Measurements from ENCODE around the gene IGLL5.

The IGLL5 gene

DNA sequence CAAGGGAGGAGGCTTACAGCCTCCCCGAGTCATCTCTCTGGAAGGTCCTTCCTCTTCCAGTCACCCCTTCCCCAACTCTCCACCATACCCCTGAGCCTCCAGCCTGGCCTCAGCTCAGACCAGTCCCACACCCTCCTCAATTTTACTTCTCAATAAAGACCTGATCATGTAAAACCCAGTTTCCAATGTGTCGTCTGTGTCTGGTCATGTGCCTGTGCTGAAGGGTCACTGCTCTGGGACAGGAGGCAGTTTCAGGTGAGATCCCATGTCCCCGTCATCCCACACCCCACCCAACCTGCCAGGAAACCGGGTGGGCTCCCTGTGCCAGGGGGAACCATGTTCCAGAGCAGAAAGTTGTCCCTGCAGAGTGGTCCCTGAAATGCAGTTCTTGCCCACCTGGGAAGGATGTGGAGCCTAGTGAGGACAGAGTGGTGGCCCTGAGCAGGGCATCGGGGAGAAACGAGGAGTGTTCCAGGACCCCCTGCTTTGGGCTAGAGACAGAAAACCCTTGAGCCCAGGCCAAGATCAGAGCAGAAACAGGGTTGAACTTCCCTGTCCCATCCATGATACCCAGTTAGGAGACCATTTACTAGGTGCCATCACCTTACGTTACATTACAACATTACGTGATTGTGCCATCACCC is 19.4 kb downstream of the IGLL5 start:
- H3K4me3 ChIP-seq (ENCODE audit: low read length) = no peak overlapping the region
- no peak for TF ChIP-seq ZNF274 (IDR thresholded peaks at IDR 0.05; ENCODE audit: low read depth, low read length)

DNA sequence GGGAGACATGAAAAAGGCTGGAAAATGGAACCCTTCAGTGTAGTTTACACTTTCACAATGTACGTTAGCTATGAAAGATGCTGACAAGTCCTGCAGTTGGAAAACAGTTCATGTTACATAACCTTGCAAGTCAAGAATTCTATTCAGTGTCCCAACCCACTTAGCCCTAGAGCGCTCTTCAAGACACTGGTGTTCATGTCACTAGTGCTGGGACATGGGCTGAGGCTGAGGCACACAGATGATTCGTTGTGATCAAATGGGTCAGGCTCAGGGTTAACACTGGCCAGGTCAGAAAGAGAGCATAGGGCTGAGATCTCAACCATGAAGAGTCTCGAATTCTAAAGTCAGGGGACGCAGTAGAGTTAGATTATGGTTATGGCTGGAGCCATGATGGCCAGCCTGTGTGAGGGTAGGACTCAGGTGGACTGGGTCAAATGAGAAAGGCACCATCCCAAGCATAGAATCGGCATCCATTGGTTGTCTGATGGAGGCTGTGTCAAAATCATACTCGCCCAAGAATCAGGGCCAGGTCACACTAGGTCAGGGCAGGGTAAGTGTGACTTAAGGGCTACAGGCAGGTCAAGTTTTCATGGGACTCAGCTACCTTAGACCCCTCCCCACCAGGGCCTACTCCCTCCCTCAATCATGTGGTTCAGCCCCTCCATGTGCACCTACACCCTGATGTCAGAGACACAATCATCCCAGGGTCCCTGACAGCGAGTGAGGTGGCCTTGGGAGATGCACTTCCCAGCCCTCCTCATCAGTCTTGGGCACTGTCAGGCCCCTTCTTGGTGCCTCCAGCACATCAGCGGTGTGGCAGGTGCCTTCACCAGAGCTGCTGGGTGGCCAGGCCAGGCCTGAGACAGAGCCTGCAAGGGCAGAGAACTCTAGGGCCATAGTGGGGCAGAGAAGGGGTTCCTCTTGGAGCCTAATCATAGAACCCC is 20.2 kb downstream of the IGLL5 start:
- TF ChIP-seq ZNF274 (IDR thresholded peaks at IDR 0.05; ENCODE audit: low read depth, low read length) = no peak
- H3K4me3 ChIP-seq (ENCODE audit: low read length) = no peak overlapping the region

DNA sequence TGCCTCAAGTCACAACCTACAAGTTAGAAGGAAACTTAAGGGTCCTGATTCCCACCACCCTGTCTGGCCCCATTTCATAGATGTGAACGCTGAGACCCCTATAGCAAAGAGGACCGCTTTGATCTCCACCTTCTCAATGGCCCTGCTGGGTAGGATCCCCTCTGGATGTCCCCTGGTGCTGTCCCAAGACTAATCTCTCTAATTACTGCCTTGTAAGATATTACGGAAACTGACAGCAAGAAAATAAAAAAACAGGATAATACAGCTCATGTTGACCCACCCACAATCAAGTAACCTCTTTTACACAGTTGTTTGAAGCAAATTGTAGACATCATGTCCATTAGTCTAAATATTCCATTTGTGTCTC is 20.9 kb downstream of the IGLL5 start:
- no peak for TF ChIP-seq ZNF274 (IDR thresholded peaks at IDR 0.05; ENCODE audit: low read depth, low read length)
- H3K4me3 ChIP-seq (ENCODE audit: low read length) = no peak overlapping the region

DNA sequence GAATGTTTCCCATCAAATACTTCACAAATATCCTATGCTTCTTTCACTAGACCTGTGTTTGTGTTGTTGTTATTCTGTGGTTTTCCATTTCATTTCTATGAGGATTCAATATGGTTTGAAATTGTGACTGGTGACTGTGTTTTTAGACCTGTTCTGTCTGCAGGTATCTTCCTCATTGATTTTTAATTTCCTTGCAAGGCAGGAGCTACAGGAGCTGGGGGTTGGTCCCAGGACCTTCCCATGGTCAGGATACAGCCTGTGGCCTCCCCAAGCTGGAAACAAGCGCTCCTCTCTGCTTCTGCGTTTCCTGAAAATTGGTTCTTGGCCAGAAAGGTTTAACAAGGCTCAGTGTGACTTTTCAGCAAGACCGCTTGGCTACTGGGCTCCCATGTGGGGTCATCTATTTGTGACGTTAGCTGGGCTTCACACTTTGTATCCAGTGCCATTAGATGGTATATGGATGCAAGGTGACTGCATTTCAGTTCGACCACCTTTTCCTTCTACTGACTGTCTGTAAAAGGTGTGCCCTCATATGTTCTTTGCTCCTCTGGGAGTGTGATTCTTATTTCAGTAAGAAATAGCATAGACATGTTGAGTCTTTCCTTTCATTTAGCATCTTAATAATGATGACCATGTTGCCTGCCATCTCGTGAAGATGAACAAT is 21.5 kb downstream of the IGLL5 start:
- no peak overlapping the region for H3K4me3 ChIP-seq (ENCODE audit: low read length)
- no peak for TF ChIP-seq ZNF274 (IDR thresholded peaks at IDR 0.05; ENCODE audit: low read depth, low read length)

DNA sequence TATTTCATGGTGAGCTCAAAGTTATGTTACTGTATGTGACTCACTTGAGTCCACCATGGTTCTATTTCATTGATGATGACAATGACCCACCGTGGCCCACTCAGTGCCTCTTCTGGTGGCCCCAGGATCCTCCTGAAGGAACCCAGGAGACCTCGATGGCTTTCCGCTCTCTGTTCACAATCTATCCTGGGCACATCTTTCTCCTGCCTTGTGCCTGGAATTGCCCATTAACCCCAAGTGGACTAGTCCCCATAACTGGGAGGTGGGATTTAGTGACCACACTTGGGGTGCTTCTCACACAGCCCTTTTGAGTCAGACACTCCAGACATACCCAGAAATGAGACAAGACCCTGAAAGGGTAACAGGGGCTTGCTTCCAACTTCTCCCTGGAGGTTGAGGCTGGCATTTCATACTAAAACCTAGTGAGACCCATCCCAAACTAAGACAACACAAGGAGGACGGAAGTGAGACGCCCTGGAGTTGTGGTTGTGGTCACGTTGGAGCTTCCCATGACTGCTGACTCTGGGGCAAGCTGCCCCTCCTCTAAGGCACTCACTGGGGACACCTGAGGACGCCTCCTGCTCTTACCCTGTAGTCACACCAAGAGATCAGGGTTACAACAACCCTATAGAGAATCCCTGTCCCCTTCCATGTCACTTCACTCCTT is 22.1 kb downstream of the IGLL5 start:
- H3K4me3 ChIP-seq (ENCODE audit: low read length) = no peak overlapping the region
- TF ChIP-seq ZNF274 (IDR thresholded peaks at IDR 0.05; ENCODE audit: low read depth, low read length) = no peak

DNA sequence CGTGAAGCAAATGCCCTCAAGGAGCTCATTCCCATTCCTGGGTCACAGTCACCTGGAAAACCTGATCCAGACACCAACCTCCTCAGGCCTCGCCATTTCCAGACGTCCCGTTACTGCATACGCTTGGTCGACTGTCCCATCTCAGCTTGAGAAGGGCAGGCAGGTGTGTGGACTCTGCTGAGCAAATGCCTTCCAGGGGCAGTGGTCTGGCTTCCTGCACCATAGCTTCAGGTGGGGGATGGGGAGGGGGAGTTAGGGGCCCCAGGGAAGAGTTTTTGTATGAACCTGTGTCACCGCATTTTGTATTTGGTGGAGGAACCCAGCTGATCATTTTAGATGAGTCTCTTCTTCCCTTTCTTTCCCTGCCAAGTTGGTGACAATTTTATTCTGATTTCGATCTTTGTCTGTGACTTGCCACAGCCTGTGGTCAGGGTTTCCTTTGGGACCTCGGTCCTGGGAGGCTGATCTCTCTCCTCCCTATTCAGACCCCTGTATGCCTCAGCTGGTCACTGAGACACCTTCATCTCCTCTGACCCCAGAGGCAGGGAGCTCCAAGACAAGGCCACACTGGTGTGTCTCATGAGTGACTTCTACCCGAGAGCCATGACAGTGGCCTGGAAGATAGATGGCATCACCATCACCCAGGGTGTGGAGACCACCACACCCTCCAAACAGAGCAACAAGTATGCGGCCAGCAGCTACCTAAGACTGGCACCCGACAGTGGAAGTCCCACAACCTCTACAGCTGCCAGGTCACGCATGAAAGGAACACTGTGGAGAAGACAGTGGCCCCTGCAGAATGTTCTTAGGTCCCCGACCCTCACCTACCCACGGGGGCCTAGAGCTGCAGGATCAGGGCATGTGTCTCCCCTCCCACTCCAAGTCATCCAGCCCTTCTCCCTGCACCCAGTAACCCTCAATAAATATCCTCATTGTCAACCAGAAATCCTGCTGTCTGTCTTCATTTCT is 22.9 kb downstream of the IGLL5 start:
- H3K4me3 ChIP-seq (ENCODE audit: low read length) = no peak overlapping the region
- no peak for TF ChIP-seq ZNF274 (IDR thresholded peaks at IDR 0.05; ENCODE audit: low read depth, low read length)

DNA sequence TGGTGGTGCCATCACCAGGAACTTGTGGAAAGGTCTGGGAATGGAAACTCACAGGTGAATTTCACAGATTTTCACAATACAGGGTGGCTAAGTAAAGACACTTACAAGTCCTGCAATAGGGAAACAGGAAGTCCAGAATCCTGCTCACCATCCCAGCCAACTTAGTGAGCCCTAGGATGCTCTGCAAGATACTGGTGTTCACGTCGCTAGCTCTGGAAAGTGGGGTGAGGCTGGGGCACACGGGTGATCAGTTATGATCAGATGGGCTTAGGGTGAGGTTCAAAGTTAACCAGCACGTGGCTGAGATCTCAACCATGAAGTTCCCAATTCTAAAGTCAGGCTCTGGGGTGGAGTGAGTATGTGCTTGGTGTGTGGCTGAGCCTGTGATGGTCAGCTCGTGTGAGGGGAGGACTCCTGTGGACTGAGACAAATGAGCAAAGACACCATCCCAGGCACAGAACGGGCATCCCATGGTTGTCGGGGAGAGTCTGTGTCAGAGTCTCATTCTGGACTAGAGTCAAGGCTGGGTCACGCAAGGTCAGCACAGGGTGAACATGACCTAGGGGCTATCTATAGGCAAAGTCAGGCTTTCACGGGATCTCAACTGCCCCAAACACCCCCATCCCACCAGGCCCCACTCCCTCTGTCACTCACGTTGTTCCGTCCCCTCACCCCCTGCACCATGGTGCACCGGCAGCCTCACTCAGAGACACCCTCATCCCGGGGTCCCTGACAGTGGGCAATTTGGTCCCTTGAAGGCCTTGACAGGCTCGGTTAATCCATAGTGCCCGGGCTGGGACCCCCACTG is 23.9 kb downstream of the IGLL5 start:
- no peak for TF ChIP-seq ZNF274 (IDR thresholded peaks at IDR 0.05; ENCODE audit: low read depth, low read length)
- H3K4me3 ChIP-seq (ENCODE audit: low read length) = no peak overlapping the region

DNA sequence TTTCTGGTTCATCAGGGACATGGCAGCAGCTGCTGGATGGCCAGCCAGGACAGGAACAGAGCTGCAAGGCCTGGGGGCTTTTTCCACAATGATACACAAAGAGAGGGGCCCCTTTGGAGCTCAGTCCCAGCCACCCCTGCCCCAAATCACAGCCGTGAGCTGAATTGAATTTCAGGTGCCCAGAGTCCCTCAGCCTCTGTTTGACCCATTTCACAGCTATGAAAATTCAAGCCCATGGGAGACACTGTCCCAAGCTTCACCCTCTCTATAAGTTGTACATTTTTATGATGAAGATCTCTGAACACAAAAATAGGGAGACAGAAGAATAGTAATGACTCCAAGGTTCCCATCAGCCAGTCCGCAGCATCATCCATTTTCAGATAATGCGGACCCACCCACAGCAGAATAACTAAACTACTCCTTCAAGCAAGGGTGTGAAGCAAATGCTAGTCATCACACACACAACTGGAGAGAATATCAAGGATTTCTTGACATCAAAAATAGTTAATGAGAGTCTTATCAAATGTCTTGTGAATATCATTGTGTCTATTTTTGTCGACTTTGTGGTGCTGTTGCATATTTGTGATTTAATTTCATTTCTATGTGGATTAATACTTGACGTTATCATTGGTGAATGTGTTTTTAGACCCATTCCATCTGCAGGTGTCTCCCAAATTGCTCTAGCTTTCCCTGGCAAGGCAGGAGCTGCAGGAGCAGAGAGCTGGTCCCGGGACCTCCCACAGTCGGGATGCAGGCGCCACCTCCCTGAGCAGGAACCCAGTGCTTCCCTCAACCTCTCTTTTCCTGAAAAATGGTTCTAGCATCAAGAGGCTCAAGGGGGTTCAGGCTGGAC is 24.7 kb downstream of the IGLL5 start:
- no peak for TF ChIP-seq ZNF274 (IDR thresholded peaks at IDR 0.05; ENCODE audit: low read depth, low read length)
- no peak overlapping the region for H3K4me3 ChIP-seq (ENCODE audit: low read length)

DNA sequence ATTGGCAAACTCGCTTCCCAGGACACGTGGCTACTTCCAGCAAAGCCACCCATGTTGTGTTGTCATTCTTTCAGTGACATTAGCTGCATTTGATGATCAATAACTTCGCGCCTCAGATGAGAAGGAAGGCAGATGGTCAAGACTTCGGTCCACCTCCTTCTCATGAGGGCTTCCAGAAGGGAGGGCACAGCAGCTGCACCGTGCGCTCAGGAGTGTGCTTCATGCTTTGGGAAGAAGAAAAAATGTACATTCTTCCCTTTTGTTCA is 25.3 kb downstream of the IGLL5 start:
- no peak for TF ChIP-seq ZNF274 (IDR thresholded peaks at IDR 0.05; ENCODE audit: low read depth, low read length)
- no peak overlapping the region for H3K4me3 ChIP-seq (ENCODE audit: low read length)

DNA sequence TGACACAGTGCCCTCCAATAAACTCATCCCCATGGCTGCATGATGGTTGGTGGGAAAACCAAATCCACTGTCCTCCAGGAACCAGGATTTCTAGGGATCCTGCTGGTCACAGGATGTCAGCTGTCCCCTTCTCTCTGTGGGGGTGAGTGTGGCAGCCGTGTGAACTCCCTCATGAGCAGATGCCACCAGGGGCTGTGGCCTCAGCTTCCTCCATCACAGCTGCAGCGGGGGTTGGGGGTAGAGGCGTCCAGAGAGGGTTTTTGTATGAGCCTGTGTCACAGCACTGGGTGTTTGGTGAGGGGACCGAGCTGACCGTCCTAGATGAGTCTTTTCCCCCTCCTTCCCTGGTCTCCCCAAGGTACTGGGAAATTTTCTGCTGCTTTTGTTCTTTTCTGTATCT is 26.4 kb downstream of the IGLL5 start:
- no peak overlapping the region for H3K4me3 ChIP-seq (ENCODE audit: low read length)
- no peak for TF ChIP-seq ZNF274 (IDR thresholded peaks at IDR 0.05; ENCODE audit: low read depth, low read length)

DNA sequence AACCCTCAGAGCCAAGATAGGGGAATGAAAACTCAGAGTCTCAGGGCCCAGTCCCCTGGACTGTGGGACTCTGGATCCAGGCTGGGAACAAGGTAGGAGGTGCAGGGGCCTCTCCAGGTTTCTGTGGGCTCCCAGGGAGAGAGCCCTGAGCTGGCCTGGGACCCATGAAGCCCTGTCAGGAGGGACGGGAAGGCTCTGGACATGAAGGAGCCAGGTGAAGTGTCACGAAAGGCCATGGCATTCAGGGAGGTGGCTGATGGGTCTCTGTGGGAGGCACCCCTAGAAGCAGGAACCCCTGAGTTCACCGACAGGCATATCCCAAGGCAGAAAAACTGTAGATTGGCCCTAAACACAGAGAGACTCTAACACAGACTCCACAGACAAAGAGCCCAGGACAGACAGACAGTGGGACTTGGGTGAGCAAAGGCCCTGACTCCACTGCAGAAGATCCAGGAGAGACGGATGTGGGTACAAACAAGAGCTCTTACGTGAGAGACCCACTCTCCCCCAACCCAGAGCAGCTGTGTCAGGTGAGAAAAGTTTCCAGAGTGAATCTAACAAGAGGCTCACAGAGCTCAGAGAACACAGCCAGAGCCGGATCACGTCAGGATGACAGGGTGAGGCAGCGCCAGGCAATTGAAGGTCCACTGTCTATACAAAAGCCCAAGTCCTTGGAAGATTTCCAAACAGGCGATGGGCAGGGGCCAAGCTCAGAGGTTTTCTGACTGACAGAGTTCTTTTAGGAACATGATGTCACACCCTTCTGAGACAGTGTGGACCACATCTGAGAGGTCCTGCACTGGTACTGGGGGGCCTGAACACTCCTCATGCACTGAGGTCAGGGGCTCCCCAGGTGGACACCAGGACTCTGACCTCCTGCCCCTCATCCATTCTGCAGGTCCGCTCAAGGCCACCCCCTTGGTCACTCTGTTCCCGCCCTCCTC is 27.4 kb downstream of the IGLL5 start:
- no peak for TF ChIP-seq ZNF274 (IDR thresholded peaks at IDR 0.05; ENCODE audit: low read depth, low read length)
- H3K4me3 ChIP-seq (ENCODE audit: low read length) = no peak overlapping the region

Measured in GM08714 (cell line).